Measurements from ENCODE around the gene TRIM14. TPM values are rescaled to one million over a fixed set of nuclear protein-coding genes. Genes with fewer than 3 reads are reported as not detected.

Gene TRIM14
- polyA plus RNA-seq, 3 donors = 23.0 to 30.6 (median 28.5) TPM

DNA sequence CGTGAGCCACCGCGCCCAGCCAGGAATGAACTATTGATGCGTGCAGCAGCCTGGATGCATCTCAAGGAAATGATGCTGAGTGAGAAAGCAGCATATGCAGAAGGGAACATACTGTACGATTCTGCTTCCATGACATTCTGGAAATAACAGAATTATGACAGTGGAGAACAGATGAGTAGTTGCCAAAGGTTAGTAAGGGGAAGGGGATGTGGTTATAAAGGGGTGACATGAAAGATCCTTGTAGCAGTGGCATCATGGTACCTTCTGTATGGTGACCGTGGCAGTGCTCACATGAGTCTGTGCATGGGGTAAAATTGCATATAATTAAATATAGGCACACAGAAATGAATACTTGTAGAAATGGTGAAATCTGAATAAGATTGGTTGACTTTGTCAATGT is 49.5 kb downstream of the TRIM14 start:
- no peak overlapping the region for H3K27ac ChIP-seq (ENCODE audit: low read depth in 1 of 2, low read length in 2 of 2)
- Mint-ChIP-seq H3K4me1 (peaks cover 27% of the 10 kb centered on the region), H3K27ac (peak overlapping the region in 1 of 7 donors; percentile 30), H3K36me3 (peaks cover 33 to 54% of the 10 kb centered on the region in 2 donors), H3K9me3 (peaks cover 0 to 2% (median 0%) of the 10 kb centered on the region in 7 donors), H3K27me3 (ENCODE audit: low read depth in 3 of 3) (no peaks in the 10 kb centered on the region), H3K4me3 (no peak overlapping the region)
- peaks cover 17 to 59% of the 10 kb centered on the region in 2 donors for H3K36me3 ChIP-seq (replicated peaks in 1 of 2; ENCODE audit: control insufficient read depth in 1 of 2, insufficient read depth in 2 of 2, low read length in 2 of 2)
- peak in 1 of 3 donors; percentile 31 for DNase-seq
- H3K9ac ChIP-seq (ENCODE audit: insufficient read depth, low read length, poor library complexity, severe bottlenecking) = no peak overlapping the region
- H3K4me1 ChIP-seq (ENCODE audit: control insufficient read depth in 1 of 2, insufficient read depth in 2 of 2, low read length in 2 of 2) = peaks cover 14 to 16% of the 10 kb centered on the region in 2 donors
- H3K4me2 ChIP-seq (replicated peaks; ENCODE audit: extremely low read depth, low read length, poor library complexity, severe bottlenecking) = no peak overlapping the region
- TF ChIP-seq, protein P1, sequence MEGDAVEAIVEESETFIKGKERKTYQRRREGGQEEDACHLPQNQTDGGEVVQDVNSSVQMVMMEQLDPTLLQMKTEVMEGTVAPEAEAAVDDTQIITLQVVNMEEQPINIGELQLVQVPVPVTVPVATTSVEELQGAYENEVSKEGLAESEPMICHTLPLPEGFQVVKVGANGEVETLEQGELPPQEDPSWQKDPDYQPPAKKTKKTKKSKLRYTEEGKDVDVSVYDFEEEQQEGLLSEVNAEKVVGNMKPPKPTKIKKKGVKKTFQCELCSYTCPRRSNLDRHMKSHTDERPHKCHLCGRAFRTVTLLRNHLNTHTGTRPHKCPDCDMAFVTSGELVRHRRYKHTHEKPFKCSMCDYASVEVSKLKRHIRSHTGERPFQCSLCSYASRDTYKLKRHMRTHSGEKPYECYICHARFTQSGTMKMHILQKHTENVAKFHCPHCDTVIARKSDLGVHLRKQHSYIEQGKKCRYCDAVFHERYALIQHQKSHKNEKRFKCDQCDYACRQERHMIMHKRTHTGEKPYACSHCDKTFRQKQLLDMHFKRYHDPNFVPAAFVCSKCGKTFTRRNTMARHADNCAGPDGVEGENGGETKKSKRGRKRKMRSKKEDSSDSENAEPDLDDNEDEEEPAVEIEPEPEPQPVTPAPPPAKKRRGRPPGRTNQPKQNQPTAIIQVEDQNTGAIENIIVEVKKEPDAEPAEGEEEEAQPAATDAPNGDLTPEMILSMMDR (IDR thresholded peaks at IDR 0.05) = no peak
- 96% methylated on average over 4 of the region's 6 CpGs for WGBS (ENCODE audit: insufficient coverage)
- H4K20me1 ChIP-seq (ENCODE audit: insufficient read depth, low read length) = peaks cover 53% of the 10 kb centered on the region
- no peak overlapping the region for H2AFZ ChIP-seq (ENCODE audit: insufficient read depth, low read depth, low read length, poor library complexity, severe bottlenecking)
- no peaks in the 10 kb centered on the region for H3K27me3 ChIP-seq (ENCODE audit: control insufficient read depth in 2 of 2, insufficient read depth in 2 of 2, low read length in 2 of 2)
- intact Hi-C loops (cut with micrococcal nuclease) = no loop called here
- H3K9me3 ChIP-seq (replicated peaks in 1 of 2; ENCODE audit: control insufficient read depth in 1 of 2, insufficient read depth in 1 of 2, low read length in 2 of 2) = no peaks in the 10 kb centered on the region
- peaks cover 91% of the 10 kb centered on the region for H3K79me2 ChIP-seq (ENCODE audit: insufficient read depth, low read length)
- no peak overlapping the region for H3K4me3 ChIP-seq (replicated peaks in 1 of 3; ENCODE audit: low read depth in 2 of 3, low read length in 3 of 3)

DNA sequence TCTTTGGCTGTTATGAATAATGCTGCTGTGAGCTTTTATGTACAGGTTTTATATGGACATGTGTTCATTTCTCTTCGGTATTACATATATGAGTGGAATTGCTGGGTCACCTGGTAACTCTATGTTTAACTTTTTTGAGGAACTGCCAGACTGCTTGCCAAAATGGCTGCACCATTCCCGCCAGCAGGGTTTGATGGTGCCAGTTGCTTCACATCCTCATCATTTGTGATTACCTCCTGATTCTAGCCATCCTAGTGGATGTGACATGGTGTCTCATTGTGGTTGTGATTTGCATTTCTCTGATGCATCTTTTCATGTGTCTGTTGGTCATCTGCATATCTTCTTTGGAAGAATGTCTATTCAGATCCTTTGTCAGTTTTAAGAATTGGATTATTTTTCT is 51.8 kb downstream of the TRIM14 start:
- no CpG with 5 or more reads among the region's 2 CpGs for WGBS (ENCODE audit: insufficient coverage)

More for the DNA sequence above, 51.8 kb downstream of the TRIM14 start:
- no peak overlapping the region for H3K27ac ChIP-seq (ENCODE audit: low read depth in 1 of 2, low read length in 2 of 2)
- no peaks in the 10 kb centered on the region for H3K27me3 Mint-ChIP-seq (ENCODE audit: low read depth in 3 of 3)
- no peaks in the 10 kb centered on the region for H3K27me3 ChIP-seq (ENCODE audit: control insufficient read depth in 2 of 2, insufficient read depth in 2 of 2, low read length in 2 of 2)
- no peak overlapping the region for H3K9ac ChIP-seq (ENCODE audit: insufficient read depth, low read length, poor library complexity, severe bottlenecking)
- H3K9me3 ChIP-seq (replicated peaks in 1 of 2; ENCODE audit: control insufficient read depth in 1 of 2, insufficient read depth in 1 of 2, low read length in 2 of 2) = no peaks in the 10 kb centered on the region
- H3K27ac Mint-ChIP-seq = peak overlapping the region in 2 of 7 donors; percentile 38 to 52
- H3K4me1 ChIP-seq (ENCODE audit: control insufficient read depth in 1 of 2, insufficient read depth in 2 of 2, low read length in 2 of 2) = peaks cover 7 to 9% of the 10 kb centered on the region in 2 donors
- TF ChIP-seq, protein P1 (IDR thresholded peaks at IDR 0.05) = no peak
- peaks cover 0 to 2% (median 0%) of the 10 kb centered on the region in 7 donors for H3K9me3 Mint-ChIP-seq
- H3K36me3 Mint-ChIP-seq = peaks cover 50 to 72% of the 10 kb centered on the region in 2 donors
- H2AFZ ChIP-seq (ENCODE audit: insufficient read depth, low read depth, low read length, poor library complexity, severe bottlenecking) = no peak overlapping the region
- H3K79me2 ChIP-seq (ENCODE audit: insufficient read depth, low read length) = peaks cover 72% of the 10 kb centered on the region
- H3K36me3 ChIP-seq (replicated peaks in 1 of 2; ENCODE audit: control insufficient read depth in 1 of 2, insufficient read depth in 2 of 2, low read length in 2 of 2) = peaks cover 34 to 82% of the 10 kb centered on the region in 2 donors
- no peak overlapping the region for H3K4me3 ChIP-seq (replicated peaks in 1 of 3; ENCODE audit: low read depth in 2 of 3, low read length in 3 of 3)
- H3K4me1 Mint-ChIP-seq = peaks cover 18% of the 10 kb centered on the region
- peaks cover 43% of the 10 kb centered on the region for H4K20me1 ChIP-seq (ENCODE audit: insufficient read depth, low read length)
- no peak overlapping the region for H3K4me3 Mint-ChIP-seq
- DNase-seq = peak in 1 of 3 donors; percentile 26
- intact Hi-C loops (cut with micrococcal nuclease) = no loop called here
- H3K4me2 ChIP-seq (replicated peaks; ENCODE audit: extremely low read depth, low read length, poor library complexity, severe bottlenecking) = no peak overlapping the region

Measured in CD14-positive monocyte (primary cell).